GM12878 (cell line): ENCODE data around the gene ARFGAP3. TPM values are rescaled to one million over a fixed set of nuclear protein-coding genes. Genes with fewer than 3 reads are reported as not detected.

Source experiments
- ATAC-seq: fragments of 200-7000 bp; cut with Tn5 transposase; 3 replicates; pipeline ENCODE4 v1.9.1; 2020; ENCODE audit warnings: mild to moderate bottlenecking, moderate library complexity
- BruUV-seq: library from RNA; stranded (reverse); fragments of 400-500 nt; replicated peaks from 2 replicates; lab custom pipeline; 2021; lab: Mats Ljungman, UMichigan
- CTCF ChIA-PET: fragments of 300-600 bp; sonication (Branson Sonifier 250); formaldehyde crosslinking; extraction: SDS; loops from one replicate; lab custom pipeline; 2021; ENCODE audit warnings: inconsistent platforms; lab: Yijun Ruan, JAX
- POLR2A ChIA-PET: fragments of 350-600 bp; formaldehyde crosslinking; extraction: SDS; loops from one replicate; lab custom pipeline; 2021; ENCODE audit warnings: inconsistent platforms; lab: Charles Lee
- RAD21 ChIA-PET: fragments of 300-600 bp; sonication (Branson Sonifier 250); formaldehyde crosslinking; loops from one replicate; lab custom pipeline; 2023; ENCODE audit warnings: antibody characterized with exemption; ENCODE audit not compliant: unreplicated experiment; lab: Charles Lee
- SMC1A ChIA-PET: fragments of 300-600 bp; sonication (Branson Sonifier 250); formaldehyde crosslinking; loops from one replicate; lab custom pipeline; 2023; ENCODE audit not compliant: unreplicated experiment, uncharacterized antibody; lab: Charles Lee
- DNase-seq: peaks from one replicate; pipeline ENCODE4 v3.0.0-alpha.2; 2011; ENCODE audit warnings: low read depth, low spot score
- FAIRE-seq: peaks from 3 replicates; lab custom pipeline; 2011; peaks lifted over from hg19 to GRCh38; lab: Jason Lieb, UNC
- H2AFZ ChIP-seq: 2 replicates; pipeline ENCODE4 v1.6.0; 2011; ENCODE audit warnings: low read depth, low read length, control low read depth; ENCODE audit not compliant: control insufficient read depth
- H3K27ac ChIP-seq: 2 replicates; pipeline ENCODE4 v1.5.1; 2011; ENCODE audit warnings: control low read depth; ENCODE audit not compliant: control insufficient read depth, insufficient read depth
- H3K27me3 ChIP-seq, 2 experiments: replicated peaks in 1 of 2; 2 replicates each; pipeline versions ENCODE4 v1.6.0 to v1.6.1; 2011; ENCODE audit warnings: low read length in 1 of 2; ENCODE audit not compliant: control insufficient read depth in 2 of 2, insufficient read depth in 2 of 2
- H3K36me3 ChIP-seq, 2 experiments: 2 replicates each; pipeline ENCODE4 v1.5.1; 2011; ENCODE audit warnings: low read length in 1 of 2; ENCODE audit not compliant: control insufficient read depth in 2 of 2, insufficient read depth in 2 of 2
- H3K4me1 ChIP-seq: 2 replicates; pipeline ENCODE4 v1.6.1; 2011; ENCODE audit warnings: mild to moderate bottlenecking, low read length, moderate library complexity, mixed read lengths; ENCODE audit not compliant: control insufficient read depth, insufficient read depth
- H3K4me2 ChIP-seq: 2 replicates; pipeline ENCODE4 v1.6.0; 2011; ENCODE audit warnings: control low read depth; ENCODE audit not compliant: control insufficient read depth, insufficient read depth
- H3K4me3 ChIP-seq: fragments of 200-600 bp; sonication (generic); 2 replicates; pipeline ENCODE4 v1.5.1; 2016
- H3K79me2 ChIP-seq: 2 replicates; pipeline ENCODE4 v1.6.0; 2011; ENCODE audit warnings: low read length; ENCODE audit not compliant: control insufficient read depth, insufficient read depth
- H3K9ac ChIP-seq: 2 replicates; pipeline ENCODE4 v1.8.0; 2011; ENCODE audit warnings: low read length, control low read depth, mixed read lengths; ENCODE audit not compliant: control insufficient read depth, insufficient read depth
- H3K9me3 ChIP-seq: replicated peaks from 3 replicates; pipeline ENCODE4 v1.5.1; 2011; ENCODE audit warnings: mild to moderate bottlenecking, low read length; ENCODE audit not compliant: control insufficient read depth, insufficient read depth
- H4K20me1 ChIP-seq: 2 replicates; pipeline ENCODE4 v1.6.0; 2011; ENCODE audit not compliant: control insufficient read depth, insufficient read depth
- ATF2 ChIP-seq: IDR thresholded peaks from 2 replicates; pipeline ENCODE4 v1.6.1; 2012; ENCODE audit warnings: low read length, inconsistent platforms
- BCL11A ChIP-seq: IDR thresholded peaks from 2 replicates; pipeline ENCODE4 v1.6.1; 2011; ENCODE audit warnings: low read depth, low read length
- BHLHE40 ChIP-seq, 2 experiments: fragments of 450-650 bp in 1 of 2; IDR thresholded peaks; 2 replicates each; pipeline ENCODE4 v1.6.1; 2011 to 2017; ENCODE audit warnings: low read depth in 2 of 2, borderline replicate concordance in 1 of 2, improper control_type of control experiment in 1 of 2, low read length in 1 of 2, mild to moderate bottlenecking in 1 of 2
- E2F4 ChIP-seq: IDR thresholded peaks from 2 replicates; pipeline ENCODE4 v1.6.1; 2012; ENCODE audit warnings: low read depth, low read length, improper control_type of control experiment
- E2F8 ChIP-seq: fragments of 450-650 bp; IDR thresholded peaks from 2 replicates; pipeline ENCODE4 v1.6.1; 2018; ENCODE audit warnings: mild to moderate bottlenecking, low read depth, moderate library complexity; ENCODE audit not compliant: partially characterized antibody
- ESRRA ChIP-seq: IDR thresholded peaks from 2 replicates; pipeline ENCODE4 v1.6.1; 2012; ENCODE audit warnings: mild to moderate bottlenecking, low read length, improper control_type of control experiment
- IKZF2 ChIP-seq, 2 experiments: fragments of 450-650 bp; IDR thresholded peaks; 2 replicates each; pipeline ENCODE4 v1.6.1; 2017; ENCODE audit warnings: mild to moderate bottlenecking in 2 of 2, moderate library complexity in 2 of 2
- MTA3 ChIP-seq: IDR thresholded peaks from 2 replicates; pipeline ENCODE4 v1.6.1; 2012; ENCODE audit warnings: low read length, inconsistent platforms, borderline replicate concordance
- NR2C1 ChIP-seq: fragments of 450-650 bp; IDR thresholded peaks from 2 replicates; pipeline ENCODE4 v1.6.1; 2017; ENCODE audit warnings: antibody characterized with exemption, mild to moderate bottlenecking, moderate library complexity
- SREBF1 ChIP-seq: IDR thresholded peaks from 2 replicates; pipeline ENCODE4 v1.6.1; 2012; ENCODE audit warnings: mild to moderate bottlenecking, low read length
- TCF7 ChIP-seq: IDR thresholded peaks from 2 replicates; pipeline ENCODE4 v1.6.1; 2014; ENCODE audit warnings: antibody characterized with exemption, borderline replicate concordance
- WGBS: methylation state at CpG from one replicate; pipeline ENCODE4 v1.1.6; 2016; ENCODE audit warnings: low lambda C conversion rate; ENCODE audit not compliant: insufficient replicate concordance, insufficient coverage; ENCODE audit errors: missing lambda C conversion rate; 5-methylcytosine and 5-hydroxymethylcytosine counted together
- in situ Hi-C: fragments of 300-500 bp; cut with MboI; formaldehyde crosslinking; loops from 9 replicates; pipeline ENCODE4 v1.14.3; 2018; ENCODE audit warnings: mixed read lengths
- intact Hi-C: fragments of 100-400 bp; cut with micrococcal nuclease; formaldehyde crosslinking; loops from one replicate; pipeline ENCODE4 v1.14.2; 2022; ENCODE audit not compliant: unreplicated experiment
- polyA plus RNA-seq, 11 experiments: library from polyadenylated mRNA; depleted of rRNA in 4 of 11; unstranded in 6 of 11; stranded (reverse) in 5 of 11; fragments of >200 nt; fragmentation: Nextera tagmentation in 4 of 11; fragmentation: Illumina TruSeq in 1 of 11; extraction: Ambion mirVana in 4 of 11; extraction: Trizol in 1 of 11; gene quantifications; 1 replicate in 1 of 11; 2 replicates in 10 of 11; pipeline versions ENCODE4 v1.2.1 to v1.2.3, GENCODE V29; 2011 to 2016; ENCODE audit warnings: inconsistent platforms in 2 of 11, missing spikeins in 2 of 11, low read depth in 1 of 11
- total RNA-seq, 4 experiments: library from RNA; depleted of rRNA in 3 of 4; stranded (reverse); fragments of >200 nt in 3 of 4; fragmentation: Illumina TruSeq in 1 of 4; extraction: Trizol in 1 of 4; gene quantifications; 2 replicates each; pipeline versions ENCODE4 v1.2.1 to v1.2.3, GENCODE V29; 2013 to 2021
- TF ChIP-seq, protein P1 (sequence below): fragments of 450-650 bp; IDR thresholded peaks from 2 replicates; pipeline ENCODE4 v1.6.1; 2018; ENCODE audit warnings: borderline replicate concordance, mild to moderate bottlenecking; ENCODE audit not compliant: partially characterized antibody

Gene ARFGAP3
- total and polyA plus RNA-seq, 10 of the 15 experiments (the other 5 are each of a cell fraction or from before 2014, with no cell fraction given): 29.7 to 50.8 (median 39.5) TPM

DNA sequence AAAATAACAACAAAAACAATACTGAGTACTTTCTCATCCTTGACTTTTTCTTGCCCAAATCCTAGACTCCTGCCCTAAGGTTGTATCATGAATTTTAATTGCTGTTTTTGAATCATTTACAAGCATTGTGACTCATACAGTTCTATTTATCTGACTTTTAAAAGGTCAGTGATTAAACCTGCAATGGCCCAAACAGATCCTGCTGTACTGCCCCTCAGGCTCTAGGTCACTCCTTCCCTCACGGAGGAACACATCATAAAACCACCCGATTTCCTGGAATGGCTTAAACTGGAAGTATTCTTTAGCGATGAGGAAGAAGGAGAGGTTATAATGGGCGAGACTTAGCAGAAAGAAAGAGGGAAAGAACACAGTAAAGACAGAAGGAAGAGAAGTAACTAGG, 12.3 kb downstream of the ARFGAP3 start (continued):
- TF ChIP-seq ATF2 (no peak), E2F8 (no peak)

DNA sequence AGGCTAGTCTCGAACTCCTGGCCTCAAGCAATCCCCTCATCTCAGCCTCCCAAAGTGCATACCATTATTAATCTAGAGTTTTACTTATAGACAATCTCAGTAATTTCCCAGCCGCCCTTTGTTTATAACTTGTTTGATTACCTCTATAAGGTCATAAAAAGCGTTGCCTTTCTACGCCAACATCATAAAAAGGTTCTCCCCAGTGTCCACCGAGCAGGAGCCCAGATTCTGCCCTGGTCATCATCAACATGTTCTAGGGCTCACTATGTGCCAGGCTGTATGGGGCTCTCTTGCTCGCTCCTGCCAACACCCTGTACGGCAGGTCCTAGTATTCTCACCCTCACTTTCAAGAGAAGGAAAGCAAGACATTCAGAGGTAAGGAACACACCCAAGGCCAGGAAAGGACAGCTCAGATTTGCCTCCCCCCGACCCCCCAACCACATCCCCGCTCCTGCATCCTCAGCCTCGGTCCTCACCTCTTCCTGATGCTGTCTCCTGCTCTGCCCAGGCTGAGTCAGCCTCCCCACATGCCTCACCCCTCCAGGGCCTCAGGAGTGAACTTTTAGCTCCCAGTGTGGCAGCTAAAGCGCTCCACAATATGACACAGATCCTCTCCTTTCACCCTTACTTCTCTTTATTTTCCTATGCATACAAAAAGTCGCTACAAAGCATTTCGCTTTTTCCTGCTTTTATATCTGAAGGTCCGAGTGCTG, 14.3 kb downstream of the ARFGAP3 start:
- Histone ChIP-seq H4K20me1 (no peaks in the 10 kb centered on the region), H3K4me2 (no peak overlapping the region), H3K36me3 (peaks cover 3 to 14% of the 10 kb centered on the region in 2 experiments), H3K27me3 (no peaks in the 10 kb centered on the region), H2AFZ (no peak overlapping the region), H3K4me1 (no peaks in the 10 kb centered on the region), H3K27ac (no peak overlapping the region), H3K79me2 (no peaks in the 10 kb centered on the region), H3K9ac (no peak overlapping the region), H3K4me3 (no peak overlapping the region), H3K9me3 (no peaks in the 10 kb centered on the region; the same call in 2 of the 3 replicates)
- intact Hi-C loops: no loop called here
- in situ Hi-C loops: no loop called here
- no peak for TF ChIP-seq IKZF2 (IDR thresholded peaks at IDR 0.05)
- TF ChIP-seq NR2C1: no peak
- no peak for TF ChIP-seq BHLHE40 (IDR thresholded peaks at IDR 0.05; ENCODE audit: borderline replicate concordance in 1 of 2, low read depth in 2 of 2, low read length in 1 of 2)
- no peak for TF ChIP-seq SREBF1
- TF ChIP-seq ESRRA: no peak
- TF ChIP-seq, protein P1, sequence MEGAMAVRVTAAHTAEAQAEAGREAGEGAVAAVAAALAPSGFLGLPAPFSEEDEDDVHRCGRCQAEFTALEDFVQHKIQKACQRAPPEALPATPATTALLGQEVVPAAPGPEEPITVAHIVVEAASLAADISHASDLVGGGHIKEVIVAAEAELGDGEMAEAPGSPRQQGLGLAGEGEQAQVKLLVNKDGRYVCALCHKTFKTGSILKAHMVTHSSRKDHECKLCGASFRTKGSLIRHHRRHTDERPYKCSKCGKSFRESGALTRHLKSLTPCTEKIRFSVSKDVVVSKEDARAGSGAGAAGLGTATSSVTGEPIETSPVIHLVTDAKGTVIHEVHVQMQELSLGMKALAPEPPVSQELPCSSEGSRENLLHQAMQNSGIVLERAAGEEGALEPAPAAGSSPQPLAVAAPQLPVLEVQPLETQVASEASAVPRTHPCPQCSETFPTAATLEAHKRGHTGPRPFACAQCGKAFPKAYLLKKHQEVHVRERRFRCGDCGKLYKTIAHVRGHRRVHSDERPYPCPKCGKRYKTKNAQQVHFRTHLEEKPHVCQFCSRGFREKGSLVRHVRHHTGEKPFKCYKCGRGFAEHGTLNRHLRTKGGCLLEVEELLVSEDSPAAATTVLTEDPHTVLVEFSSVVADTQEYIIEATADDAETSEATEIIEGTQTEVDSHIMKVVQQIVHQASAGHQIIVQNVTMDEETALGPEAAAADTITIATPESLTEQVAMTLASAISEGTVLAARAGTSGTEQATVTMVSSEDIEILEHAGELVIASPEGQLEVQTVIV: no peak
- TF ChIP-seq MTA3: no peak
- no peak for TF ChIP-seq E2F4
- no peak for TF ChIP-seq TCF7
- no peak for TF ChIP-seq BCL11A
- 98% methylated on average over 14 of the region's 14 CpGs for WGBS
- RAD21 ChIA-PET: interaction anchor here (0.5 kb wide), 1 partner anchor 21 kb away, joined by 3 read pairs; no protein-coding TSS in a partner anchor
- ATAC-seq: no peak
- CTCF ChIA-PET: interaction anchor here (0.6 to 1.8 kb wide), 2 partner anchors 9 to 222 kb away, joined by 3 to 8 read pairs; no protein-coding TSS in a partner anchor
- DNase-seq: no peak
- no peak for FAIRE-seq
- SMC1A ChIA-PET: interaction anchor here (1.0 to 1.5 kb wide), 3 partner anchors 8 to 10 kb away, joined by 3 to 6 read pairs (median 5); no protein-coding TSS in a partner anchor
- BruUV-seq: no TSS peak
- POLR2A ChIA-PET: no interaction called here
